NCI-H510A (cell line): ENCODE measurements around the gene EPB41L1.
"Not testable (repeated sequence)": the region's sequence is repeated elsewhere in the genome, so short reads cannot be mapped to it uniquely, and the experiment has no call there.

ENCODE experiments used
- DNase-seq: peaks from one replicate; lab custom pipeline; 2025; lab: John Stamatoyannopoulos, UW

The EPB41L1 gene

GRCh38 chr20:36126836-36127527, 27.6 kb upstream of the EPB41L1 start:
- DNase-seq = no peak

GRCh38 chr20:36128463-36129159, 25.9 kb upstream of the EPB41L1 start:
- DNase-seq = no peak

- DNase-seq = no peak
These were observed 25.4 kb upstream of the EPB41L1 start for GRCh38 chr20:36129160-36129543.

GRCh38 chr20:36130390-36130789, 24.1 kb upstream of the EPB41L1 start:
- DNase-seq = no peak

GRCh38 chr20:36132802-36133211, 21.7 kb upstream of the EPB41L1 start:
- DNase-seq = no peak

- no peak for DNase-seq
These were observed 20.7 kb upstream of the EPB41L1 start for GRCh38 chr20:36133821-36134220.

- DNase-seq = no peak
These were observed 19.4 kb upstream of the EPB41L1 start for GRCh38 chr20:36135159-36135558.

- DNase-seq = no peak
These were observed 18.7 kb upstream of the EPB41L1 start for GRCh38 chr20:36135821-36136220.

- DNase-seq = not testable (repeated sequence)
These were observed 17.2 kb upstream of the EPB41L1 start for GRCh38 chr20:36137313-36137712.

- no peak for DNase-seq
These were observed 13.2 kb upstream of the EPB41L1 start for GRCh38 chr20:36141310-36141709.

- no peak for DNase-seq
These were observed 10.2 kb upstream of the EPB41L1 start for GRCh38 chr20:36144336-36144735.

GRCh38 chr20:36145877-36146707, 8.4 kb upstream of the EPB41L1 start:
- peak; percentile 31 for DNase-seq

- DNase-seq = no peak
These were observed 6.8 kb upstream of the EPB41L1 start for GRCh38 chr20:36147690-36148089.

- DNase-seq = no peak
These were observed 6.1 kb upstream of the EPB41L1 start for GRCh38 chr20:36148439-36148838.

- DNase-seq = no peak
These were observed 5.5 kb upstream of the EPB41L1 start for GRCh38 chr20:36149012-36149411.

GRCh38 chr20:36149469-36149868, 5.1 kb upstream of the EPB41L1 start:
- DNase-seq = no peak

- no peak for DNase-seq
These were observed 4.1 kb upstream of the EPB41L1 start for GRCh38 chr20:36150489-36150846.

- no peak for DNase-seq
These were observed 3.5 kb upstream of the EPB41L1 start for GRCh38 chr20:36150847-36151539.

- DNase-seq = no peak
These were observed 2.3 kb upstream of the EPB41L1 start for GRCh38 chr20:36152261-36152660.

GRCh38 chr20:36153204-36153603, 1.3 kb upstream of the EPB41L1 start:
- DNase-seq = no peak

GRCh38 chr20:36153736-36154699, 522 bp upstream of the EPB41L1 start:
- peak; percentile 84 for DNase-seq
